ACC112 (cell line): ENCODE results near the gene KIAA0232.

Experiments used
- H2AFZ ChIP-seq: fragments of 200-600 bp; sonication (generic); one replicate; pipeline ENCODE4 v1.6.0; 2017; ENCODE audit warnings: antibody characterized with exemption, low read length; ENCODE audit not compliant: unreplicated experiment
- H3K27ac ChIP-seq: fragments of 200-600 bp; sonication (generic); 2 replicates; pipeline ENCODE4 v1.5.1; 2014; ENCODE audit warnings: low read depth, mild to moderate bottlenecking, antibody characterized with exemption, low read length, moderate library complexity
- H3K27me3 ChIP-seq: fragments of 200-600 bp; sonication (generic); 2 replicates; pipeline ENCODE4 v1.6.1; 2014; ENCODE audit warnings: mild to moderate bottlenecking, antibody characterized with exemption, low read length, moderate library complexity, mixed read lengths; ENCODE audit not compliant: insufficient read depth
- H3K36me3 ChIP-seq: fragments of 200-600 bp; sonication (generic); 2 replicates; pipeline ENCODE4 v1.6.1; 2016; ENCODE audit warnings: mild to moderate bottlenecking, antibody characterized with exemption, low read length, moderate library complexity, mixed read lengths; ENCODE audit not compliant: insufficient read depth
- H3K4me1 ChIP-seq: fragments of 200-600 bp; sonication (generic); one replicate; pipeline ENCODE4 v1.6.1; 2016; ENCODE audit warnings: low read length, mixed read lengths; ENCODE audit not compliant: insufficient read depth, unreplicated experiment, control insufficient read depth
- H3K4me3 ChIP-seq: fragments of 200-600 bp; sonication (generic); 2 replicates; pipeline ENCODE4 v1.5.1; 2014; ENCODE audit warnings: mild to moderate bottlenecking, low read depth, low read length
- H3K79me2 ChIP-seq: fragments of 200-600 bp; sonication (generic); one replicate; pipeline ENCODE4 v1.6.0; 2016; ENCODE audit warnings: low read length; ENCODE audit not compliant: control insufficient read depth, unreplicated experiment, insufficient read depth

KIAA0232 gene

GRCh38 chr4:6851431-6851830 lies 68.9 kb downstream of the KIAA0232 start:
- H3K27me3 ChIP-seq, result no peaks in the 10 kb centered on the region
- H3K79me2 ChIP-seq, result peaks cover 3% of the 10 kb centered on the region
- H3K27ac ChIP-seq, result no peak overlapping the region
- H3K4me1 ChIP-seq, result peaks cover 9% of the 10 kb centered on the region
- peaks cover 30% of the 10 kb centered on the region for H3K36me3 ChIP-seq
- H2AFZ ChIP-seq, result no peak overlapping the region
- H3K4me3 ChIP-seq, result no peak overlapping the region

- Histone ChIP-seq H3K27me3 (no peaks in the 10 kb centered on the region), H3K4me1 (peaks cover 11% of the 10 kb centered on the region), H3K4me3 (no peak overlapping the region), H3K79me2 (peaks cover 3% of the 10 kb centered on the region), H3K36me3 (peaks cover 33% of the 10 kb centered on the region), H2AFZ (no peak overlapping the region), H3K27ac (no peak overlapping the region)
Observed at GRCh38 chr4:6851962-6852361, 69.4 kb downstream of the KIAA0232 start.

- Histone ChIP-seq H3K27me3 (no peaks in the 10 kb centered on the region), H3K79me2 (peaks cover 3% of the 10 kb centered on the region), H2AFZ (no peak overlapping the region), H3K4me1 (peaks cover 11% of the 10 kb centered on the region), H3K27ac (no peak overlapping the region), H3K36me3 (peaks cover 35% of the 10 kb centered on the region), H3K4me3 (no peak overlapping the region)
Observed at GRCh38 chr4:6852582-6852981, 70.1 kb downstream of the KIAA0232 start.

- Histone ChIP-seq H3K4me3 (no peak overlapping the region), H3K79me2 (peaks cover 3% of the 10 kb centered on the region), H3K36me3 (peaks cover 30% of the 10 kb centered on the region), H3K4me1 (peaks cover 11% of the 10 kb centered on the region), H3K27ac (no peak overlapping the region), H3K27me3 (no peaks in the 10 kb centered on the region), H2AFZ (no peak overlapping the region)
Observed at GRCh38 chr4:6854098-6854744, 71.7 kb downstream of the KIAA0232 start.

GRCh38 chr4:6855692-6856297 lies 73.3 kb downstream of the KIAA0232 start:
- Histone ChIP-seq H3K36me3 (peaks cover 30% of the 10 kb centered on the region), H3K27ac (peak overlapping the region; percentile 71), H3K79me2 (peaks cover 3% of the 10 kb centered on the region), H3K4me1 (peaks cover 11% of the 10 kb centered on the region), H3K4me3 (no peak overlapping the region; the same call in 1 of the 2 replicates), H2AFZ (peak overlapping the region; percentile 24), H3K27me3 (no peaks in the 10 kb centered on the region)

- no peaks in the 10 kb centered on the region for H3K27me3 ChIP-seq
Observed at GRCh38 chr4:6856391-6856790, 73.9 kb downstream of the KIAA0232 start.

GRCh38 chr4:6857009-6857882 lies 74.7 kb downstream of the KIAA0232 start:
- Histone ChIP-seq H3K4me3 (no peak overlapping the region), H3K36me3 (peaks cover 29% of the 10 kb centered on the region), H3K27me3 (no peaks in the 10 kb centered on the region), H3K4me1 (peaks cover 11% of the 10 kb centered on the region), H3K27ac (no peak overlapping the region), H3K79me2 (peaks cover 3% of the 10 kb centered on the region), H2AFZ (no peak overlapping the region)

More at GRCh38 chr4:6856391-6856790, 73.9 kb downstream of the KIAA0232 start:
- Histone ChIP-seq H3K27ac (peak overlapping the region; percentile 71), H3K79me2 (peaks cover 3% of the 10 kb centered on the region), H3K36me3 (peaks cover 30% of the 10 kb centered on the region), H3K4me1 (peaks cover 11% of the 10 kb centered on the region), H2AFZ (no peak overlapping the region), H3K4me3 (no peak overlapping the region)

- H3K79me2 ChIP-seq, result no peaks in the 10 kb centered on the region
- peaks cover 11% of the 10 kb centered on the region for H3K4me1 ChIP-seq
- no peak overlapping the region for H2AFZ ChIP-seq
- H3K27ac ChIP-seq, result no peak overlapping the region
- H3K4me3 ChIP-seq, result no peak overlapping the region
- no peaks in the 10 kb centered on the region for H3K27me3 ChIP-seq
- peaks cover 30% of the 10 kb centered on the region for H3K36me3 ChIP-seq
Observed at GRCh38 chr4:6858997-6859396, 76.5 kb downstream of the KIAA0232 start.

- Histone ChIP-seq H3K4me3 (no peak overlapping the region), H2AFZ (no peak overlapping the region), H3K27me3 (no peaks in the 10 kb centered on the region), H3K4me1 (peaks cover 11% of the 10 kb centered on the region), H3K79me2 (no peaks in the 10 kb centered on the region), H3K27ac (no peak overlapping the region), H3K36me3 (peaks cover 31% of the 10 kb centered on the region)
Observed at GRCh38 chr4:6859543-6859942, 77.0 kb downstream of the KIAA0232 start.

- Histone ChIP-seq H3K4me1 (no peaks in the 10 kb centered on the region), H3K36me3 (0 out of 2 replicates have a peak, but pooled peaks cover 2% of the 10 kb centered on the region), H3K4me3 (no peak overlapping the region), H2AFZ (no peak overlapping the region), H3K79me2 (no peaks in the 10 kb centered on the region), H3K27me3 (no peaks in the 10 kb centered on the region), H3K27ac (no peak overlapping the region)
Observed at GRCh38 chr4:6868386-6868785, 85.9 kb downstream of the KIAA0232 start.
